ENCODE measurements around the gene PRSS57.

DNA sequence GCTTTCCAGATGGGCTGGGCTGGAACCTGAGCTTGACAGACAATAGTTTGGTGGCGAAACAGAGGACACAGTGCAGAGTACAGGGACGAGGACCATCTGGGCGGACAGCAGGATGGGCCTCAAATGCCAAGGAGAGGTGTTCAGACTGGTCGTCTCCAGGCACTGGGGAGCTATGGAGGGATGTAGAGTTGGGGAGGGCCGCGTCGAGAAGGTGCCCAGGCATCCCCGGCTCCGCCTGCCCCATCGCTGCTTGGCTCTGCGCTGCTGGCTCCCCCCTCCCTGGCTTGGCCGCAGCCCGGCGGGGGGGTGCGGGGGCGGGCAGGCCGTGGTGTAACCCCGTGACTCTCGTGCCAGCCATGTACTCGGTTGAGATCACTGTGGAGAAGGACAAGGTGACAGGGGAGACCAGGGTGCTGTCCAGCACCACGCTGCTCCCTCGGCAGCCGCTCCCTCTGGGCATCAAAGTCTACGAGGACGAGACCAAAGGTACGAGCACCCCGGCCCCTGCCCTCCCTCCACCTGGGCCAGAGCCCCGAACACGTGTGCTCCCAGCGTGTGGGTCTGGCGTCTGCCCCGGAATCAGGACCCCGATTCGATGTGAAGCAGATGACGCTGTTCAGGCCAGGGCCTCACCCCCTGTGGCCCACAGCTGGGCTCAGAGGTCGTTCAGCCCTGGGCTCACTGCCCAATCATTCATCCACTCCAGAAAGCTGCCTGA is 44.9 kb upstream of the PRSS57 start:
- TF ChIP-seq, protein P1, sequence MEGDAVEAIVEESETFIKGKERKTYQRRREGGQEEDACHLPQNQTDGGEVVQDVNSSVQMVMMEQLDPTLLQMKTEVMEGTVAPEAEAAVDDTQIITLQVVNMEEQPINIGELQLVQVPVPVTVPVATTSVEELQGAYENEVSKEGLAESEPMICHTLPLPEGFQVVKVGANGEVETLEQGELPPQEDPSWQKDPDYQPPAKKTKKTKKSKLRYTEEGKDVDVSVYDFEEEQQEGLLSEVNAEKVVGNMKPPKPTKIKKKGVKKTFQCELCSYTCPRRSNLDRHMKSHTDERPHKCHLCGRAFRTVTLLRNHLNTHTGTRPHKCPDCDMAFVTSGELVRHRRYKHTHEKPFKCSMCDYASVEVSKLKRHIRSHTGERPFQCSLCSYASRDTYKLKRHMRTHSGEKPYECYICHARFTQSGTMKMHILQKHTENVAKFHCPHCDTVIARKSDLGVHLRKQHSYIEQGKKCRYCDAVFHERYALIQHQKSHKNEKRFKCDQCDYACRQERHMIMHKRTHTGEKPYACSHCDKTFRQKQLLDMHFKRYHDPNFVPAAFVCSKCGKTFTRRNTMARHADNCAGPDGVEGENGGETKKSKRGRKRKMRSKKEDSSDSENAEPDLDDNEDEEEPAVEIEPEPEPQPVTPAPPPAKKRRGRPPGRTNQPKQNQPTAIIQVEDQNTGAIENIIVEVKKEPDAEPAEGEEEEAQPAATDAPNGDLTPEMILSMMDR (IDR thresholded peaks at IDR 0.05), result no peak
- TF ChIP-seq POLR2A (IDR thresholded peaks at IDR 0.05), result no peak

Data from tibial nerve (tissue), 3 donors.